ENCODE measurements around the gene RNF175.

DNA sequence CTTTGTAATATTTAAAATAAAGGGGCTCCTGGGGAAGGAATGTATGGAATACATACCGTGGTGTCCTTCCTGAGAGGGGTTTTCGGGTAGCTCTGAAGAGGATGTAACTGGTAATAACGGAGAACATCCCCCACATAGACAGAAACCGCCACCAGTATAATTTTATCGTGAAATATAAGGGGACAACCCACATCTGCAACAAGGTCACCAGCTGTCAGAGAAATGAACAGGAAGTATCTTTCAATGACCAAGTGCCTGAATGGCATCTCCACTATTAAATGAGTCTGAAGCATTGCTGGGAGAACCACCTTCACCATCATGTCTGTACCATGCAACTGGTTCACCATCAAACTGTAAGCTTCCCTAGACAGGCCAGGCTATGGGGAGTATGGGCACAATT, 31.7 kb downstream of the RNF175 start:
- no peak for TF ChIP-seq CTCF (conservative IDR thresholded peaks at IDR 0.05; ENCODE audit: low read length)
- no peak for TF ChIP-seq EZH2phosphoT487 (IDR thresholded peaks at IDR 0.05; ENCODE audit: borderline replicate concordance)
